Tibial nerve (tissue), 4 donors: ENCODE data around the gene SLC15A4. TPM values are rescaled to one million over a fixed set of nuclear protein-coding genes. Genes with fewer than 3 reads are reported as not detected.

Experiments used
- DNase-seq, 2 donors: peaks; one replicate each; pipeline ENCODE4 v3.0.0-alpha.2; 2019; ENCODE audit warnings: low spot score in 2 of 2
- H3K27ac ChIP-seq, 4 donors: fragments of 200-600 bp; sonication (generic) in 3 of 4; one replicate each; pipeline ENCODE4 v1.5.1; 2017 to 2019; ENCODE audit warnings: mild to moderate bottlenecking in 1 of 4
- H3K27me3 ChIP-seq, 2 donors: fragments of 200-600 bp; sonication (generic) in 1 of 2; one replicate each; pipeline versions ENCODE4 v1.5.1 to v1.6.0; 2017 to 2019
- H3K36me3 ChIP-seq, 3 donors: fragments of 200-600 bp; sonication (generic); one replicate each; pipeline ENCODE4 v1.5.1; 2018 to 2019
- H3K4me1 ChIP-seq, 4 donors: fragments of 200-600 bp; sonication (generic) in 3 of 4; one replicate each; pipeline ENCODE4 v1.5.1; 2017 to 2019
- H3K4me3 ChIP-seq, 4 donors: fragments of 200-600 bp; sonication (generic) in 3 of 4; one replicate each; pipeline ENCODE4 v1.5.1; 2017 to 2019; ENCODE audit warnings: mild to moderate bottlenecking in 1 of 4, moderate library complexity in 1 of 4
- H3K9me3 ChIP-seq, 4 donors: fragments of 200-600 bp; sonication (generic) in 3 of 4; one replicate each; pipeline ENCODE4 v1.5.1; 2017 to 2019
- CTCF ChIP-seq, 5 experiments: fragments of 200-600 bp in 3 of 5; fragments of 450-650 bp in 2 of 5; sonication (generic) in 3 of 5; IDR thresholded peaks; one replicate each; pipeline ENCODE4 v1.5.1; 2016 to 2019; ENCODE audit warnings: antibody characterized with exemption in 5 of 5, mild to moderate bottlenecking in 3 of 5, moderate library complexity in 2 of 5
- EP300 ChIP-seq, 2 donors: sonication (generic); formaldehyde crosslinking; IDR thresholded peaks; one replicate each; pipeline ENCODE4 v1.6.1; 2017; ENCODE audit warnings: antibody characterized with exemption in 2 of 2, mild to moderate bottlenecking in 1 of 2
- POLR2A ChIP-seq, 2 donors: fragments of 450-650 bp; IDR thresholded peaks; one replicate each; pipeline ENCODE4 v1.6.1; 2017; ENCODE audit warnings: antibody characterized with exemption in 2 of 2, mild to moderate bottlenecking in 2 of 2, moderate library complexity in 2 of 2
- WGBS, 2 donors: methylation state at CpG; one replicate each; pipeline ENCODE4 v1.1.5; 2018; 5-methylcytosine and 5-hydroxymethylcytosine counted together
- total RNA-seq, 4 donors: library from RNA; depleted of rRNA; stranded (reverse); fragments of >200 nt; gene quantifications; one replicate each; pipeline ENCODE4 v1.1.0, GENCODE V29; 2016

Gene SLC15A4
- total RNA-seq, 4 donors from 2014 or later: 39.3 to 74.3 (median 53.6) TPM

- Histone ChIP-seq H3K27ac (no peak overlapping the region), H3K4me1 (peaks cover 0 to 7% (median 0%) of the 10 kb centered on the region in 4 donors), H3K27me3 (no peaks in the 10 kb centered on the region), H3K36me3 (peaks cover 0 to 95% (median 6%) of the 10 kb centered on the region in 3 donors), H3K4me3 (no peak overlapping the region), H3K9me3 (no peaks in the 10 kb centered on the region)
- TF ChIP-seq EP300 (IDR thresholded peaks at IDR 0.05): no peak
- no peak for TF ChIP-seq POLR2A (IDR thresholded peaks at IDR 0.05)
- TF ChIP-seq CTCF (IDR thresholded peaks at IDR 0.05): no peak
- DNase-seq: no peak
- WGBS, 2 donors: 90 to 93% methylated on average over 16 to 19 of the region's 19 CpGs
These were observed 27.2 kb downstream of the SLC15A4 start for GRCh38 chr12:128796439-128797118.

GRCh38 chr12:128795530-128796361 lies 28.0 kb downstream of the SLC15A4 start:
- no peaks in the 10 kb centered on the region for H3K9me3 ChIP-seq
- H3K4me3 ChIP-seq: no peak overlapping the region
- H3K4me1 ChIP-seq: peaks cover 0 to 7% (median 0%) of the 10 kb centered on the region in 4 donors
- no peak overlapping the region for H3K27ac ChIP-seq
- 84 to 85% methylated on average over 30 of the region's 30 CpGs for WGBS, 2 donors
- DNase-seq: no peak
- TF ChIP-seq POLR2A (IDR thresholded peaks at IDR 0.05) (no peak), CTCF (IDR thresholded peaks at IDR 0.05) (no peak), EP300 (IDR thresholded peaks at IDR 0.05) (no peak)
- peaks cover 0 to 98% (median 6%) of the 10 kb centered on the region in 3 donors for H3K36me3 ChIP-seq
- H3K27me3 ChIP-seq: no peaks in the 10 kb centered on the region

- no peak for DNase-seq
- Histone ChIP-seq H3K27me3 (no peaks in the 10 kb centered on the region), H3K9me3 (no peaks in the 10 kb centered on the region), H3K27ac (no peak overlapping the region), H3K4me3 (no peak overlapping the region), H3K36me3 (peaks cover 0 to 91% (median 6%) of the 10 kb centered on the region in 3 donors), H3K4me1 (peaks cover 0 to 7% (median 0%) of the 10 kb centered on the region in 4 donors)
- 71 to 76% methylated on average over 20 of the region's 20 CpGs for WGBS, 2 donors
- TF ChIP-seq POLR2A (IDR thresholded peaks at IDR 0.05) (no peak), EP300 (IDR thresholded peaks at IDR 0.05) (peak in 1 of 2 donors; percentile 10)
These were observed 28.9 kb downstream of the SLC15A4 start for GRCh38 chr12:128794661-128795529.

- H3K36me3 ChIP-seq: peaks cover 0 to 79% (median 0%) of the 10 kb centered on the region in 3 donors
- TF ChIP-seq CTCF (IDR thresholded peaks at IDR 0.05): no peak
- no peak for TF ChIP-seq POLR2A (IDR thresholded peaks at IDR 0.05)
- TF ChIP-seq EP300 (IDR thresholded peaks at IDR 0.05): no peak
- no peaks in the 10 kb centered on the region for H3K9me3 ChIP-seq
- peaks cover 0 to 7% (median 2%) of the 10 kb centered on the region in 4 donors for H3K4me1 ChIP-seq
- H3K27ac ChIP-seq: no peak overlapping the region
- no peak for DNase-seq
- 77 to 84% methylated on average over 6 of the region's 6 CpGs for WGBS, 2 donors
- H3K4me3 ChIP-seq: no peak overlapping the region
- H3K27me3 ChIP-seq: no peaks in the 10 kb centered on the region
These were observed 30.1 kb downstream of the SLC15A4 start for GRCh38 chr12:128793701-128794100.

GRCh38 chr12:128792881-128793280 lies 30.9 kb downstream of the SLC15A4 start:
- no peak overlapping the region for H3K27ac ChIP-seq
- no peak for DNase-seq
- H3K4me1 ChIP-seq: peaks cover 0 to 7% (median 2%) of the 10 kb centered on the region in 4 donors
- no peak overlapping the region for H3K4me3 ChIP-seq
- H3K9me3 ChIP-seq: no peaks in the 10 kb centered on the region
- 93 to 95% methylated on average over 17 of the region's 17 CpGs for WGBS, 2 donors
- H3K27me3 ChIP-seq: no peaks in the 10 kb centered on the region
- TF ChIP-seq CTCF (IDR thresholded peaks at IDR 0.05): no peak
- no peak for TF ChIP-seq POLR2A (IDR thresholded peaks at IDR 0.05)
- TF ChIP-seq EP300 (IDR thresholded peaks at IDR 0.05): no peak
- peaks cover 0 to 71% (median 0%) of the 10 kb centered on the region in 3 donors for H3K36me3 ChIP-seq
